Dendritic cell treated with granulocyte-macrophage colony-stimulating factor and Interleukin-4, amounts not matched to agents 40 ng/mL and 50 ng/mL, for 4 days (primary cell): ENCODE data around the gene AHRR.

Source experiments
- H3K27ac Mint-ChIP-seq: one replicate; pipeline ENCODE4 v1.8.0; 2022; ENCODE audit warnings: mild to moderate bottlenecking, mixed read lengths
- H3K27me3 Mint-ChIP-seq: one replicate; pipeline ENCODE4 v1.8.0; 2022; ENCODE audit warnings: mild to moderate bottlenecking, mixed read lengths
- H3K36me3 Mint-ChIP-seq: one replicate; pipeline ENCODE4 v1.8.0; 2022; ENCODE audit warnings: low read depth, mixed read lengths
- H3K4me1 Mint-ChIP-seq: one replicate; pipeline ENCODE4 v1.8.0; 2022; ENCODE audit warnings: low read depth, mixed read lengths
- H3K4me3 Mint-ChIP-seq: one replicate; pipeline ENCODE4 v1.8.0; 2022; ENCODE audit warnings: mild to moderate bottlenecking, moderate library complexity, mixed read lengths
- H3K9me3 Mint-ChIP-seq: one replicate; pipeline ENCODE4 v1.8.0; 2022; ENCODE audit warnings: mixed read lengths
- intact Hi-C: fragments of 100-400 bp; cut with micrococcal nuclease; formaldehyde crosslinking; loops from one replicate; pipeline ENCODE4 v1.15.0; 2022

The AHRR gene

GRCh38 chr5:318931-319601 is 2.4 kb upstream of the AHRR start:
- Mint-ChIP-seq H3K9me3 (no peaks in the 10 kb centered on the region), H3K27me3 (peaks cover 30% of the 10 kb centered on the region), H3K27ac (no peak overlapping the region), H3K4me1 (peaks cover 49% of the 10 kb centered on the region), H3K4me3 (no peak overlapping the region), H3K36me3 (peaks cover 43% of the 10 kb centered on the region)
- intact Hi-C loops: no loop called here

DNA sequence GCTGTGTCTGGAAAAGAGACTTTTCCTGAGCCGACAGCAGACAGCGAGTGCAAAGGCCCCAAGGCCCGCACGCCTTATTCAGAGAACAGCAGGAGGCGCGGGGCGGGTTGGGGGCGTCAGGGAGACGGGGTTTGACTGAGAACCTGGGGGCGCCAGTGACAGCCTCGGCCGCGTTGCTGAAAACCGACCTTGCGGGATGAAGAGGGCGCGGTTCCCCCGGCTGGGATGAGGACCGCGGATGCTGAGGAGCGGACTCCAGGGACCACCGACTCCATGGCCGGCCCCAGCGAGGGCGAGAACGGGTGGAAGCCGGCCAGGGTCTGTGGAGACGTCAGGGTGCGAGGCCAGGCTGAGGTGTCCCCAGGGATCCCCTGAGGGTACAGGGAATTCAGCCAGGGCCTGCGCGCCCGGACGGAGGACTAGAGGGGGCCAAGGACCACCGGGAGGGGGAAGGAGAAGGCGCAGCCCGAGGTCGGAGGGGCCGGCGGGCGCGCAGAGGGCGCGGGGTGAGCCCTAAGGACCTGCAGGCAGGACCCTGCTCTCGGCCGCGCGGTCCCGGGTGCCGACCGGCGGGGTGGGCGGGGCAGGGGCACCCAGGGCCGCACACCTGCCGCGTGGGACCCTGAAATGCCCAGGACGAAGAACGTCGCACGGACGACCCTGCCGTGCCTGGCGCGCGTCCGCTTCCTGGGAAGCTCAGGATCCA is 837 bp upstream of the AHRR start:
- Mint-ChIP-seq H3K27ac (peak overlapping the region; percentile 63), H3K27me3 (peaks cover 30% of the 10 kb centered on the region)

GRCh38 chr5:321726-322251 is 275 bp downstream of the AHRR start:
- H3K36me3 Mint-ChIP-seq: peaks cover 40% of the 10 kb centered on the region
- peak overlapping the region; percentile 79 for H3K4me3 Mint-ChIP-seq
- intact Hi-C loops: loop anchor here (2.0 to 5.0 kb wide), 2 partner anchors 21 to 221 kb away; no protein-coding TSS in a partner anchor
- peaks cover 70% of the 10 kb centered on the region for H3K4me1 Mint-ChIP-seq
- peak overlapping the region; percentile 63 for H3K27ac Mint-ChIP-seq
- no peaks in the 10 kb centered on the region for H3K9me3 Mint-ChIP-seq
- H3K27me3 Mint-ChIP-seq: peaks cover 32% of the 10 kb centered on the region

More for the DNA sequence above, 837 bp upstream of the AHRR start:
- Mint-ChIP-seq H3K36me3 (peaks cover 40% of the 10 kb centered on the region), H3K4me1 (peaks cover 62% of the 10 kb centered on the region), H3K4me3 (peak overlapping the region; percentile 74), H3K9me3 (no peaks in the 10 kb centered on the region)
- intact Hi-C loops: loop anchor here (5.0 kb wide), 1 partner anchor 222 kb away; no protein-coding TSS in a partner anchor

- peaks cover 32% of the 10 kb centered on the region for H3K27me3 Mint-ChIP-seq
- H3K27ac Mint-ChIP-seq: peak overlapping the region; percentile 26
- intact Hi-C loops: loop anchor here (2.0 to 5.0 kb wide), 2 partner anchors 20 to 220 kb away; no protein-coding TSS in a partner anchor
Observed at GRCh38 chr5:322281-322941, 897 bp downstream of the AHRR start.

GRCh38 chr5:322942-323879 is 1.7 kb downstream of the AHRR start:
- Mint-ChIP-seq H3K4me1 (peaks cover 75% of the 10 kb centered on the region), H3K9me3 (no peaks in the 10 kb centered on the region), H3K36me3 (peaks cover 40% of the 10 kb centered on the region), H3K27me3 (peaks cover 32% of the 10 kb centered on the region), H3K27ac (peak overlapping the region; percentile 26), H3K4me3 (peak overlapping the region; percentile 79)
- intact Hi-C loops: loop anchor here (2.0 to 5.0 kb wide), 2 partner anchors 20 to 219 kb away; no protein-coding TSS in a partner anchor

More at GRCh38 chr5:322281-322941, 897 bp downstream of the AHRR start:
- Mint-ChIP-seq H3K9me3 (no peaks in the 10 kb centered on the region), H3K36me3 (peaks cover 40% of the 10 kb centered on the region), H3K4me3 (peak overlapping the region; percentile 79), H3K4me1 (peaks cover 71% of the 10 kb centered on the region)

DNA sequence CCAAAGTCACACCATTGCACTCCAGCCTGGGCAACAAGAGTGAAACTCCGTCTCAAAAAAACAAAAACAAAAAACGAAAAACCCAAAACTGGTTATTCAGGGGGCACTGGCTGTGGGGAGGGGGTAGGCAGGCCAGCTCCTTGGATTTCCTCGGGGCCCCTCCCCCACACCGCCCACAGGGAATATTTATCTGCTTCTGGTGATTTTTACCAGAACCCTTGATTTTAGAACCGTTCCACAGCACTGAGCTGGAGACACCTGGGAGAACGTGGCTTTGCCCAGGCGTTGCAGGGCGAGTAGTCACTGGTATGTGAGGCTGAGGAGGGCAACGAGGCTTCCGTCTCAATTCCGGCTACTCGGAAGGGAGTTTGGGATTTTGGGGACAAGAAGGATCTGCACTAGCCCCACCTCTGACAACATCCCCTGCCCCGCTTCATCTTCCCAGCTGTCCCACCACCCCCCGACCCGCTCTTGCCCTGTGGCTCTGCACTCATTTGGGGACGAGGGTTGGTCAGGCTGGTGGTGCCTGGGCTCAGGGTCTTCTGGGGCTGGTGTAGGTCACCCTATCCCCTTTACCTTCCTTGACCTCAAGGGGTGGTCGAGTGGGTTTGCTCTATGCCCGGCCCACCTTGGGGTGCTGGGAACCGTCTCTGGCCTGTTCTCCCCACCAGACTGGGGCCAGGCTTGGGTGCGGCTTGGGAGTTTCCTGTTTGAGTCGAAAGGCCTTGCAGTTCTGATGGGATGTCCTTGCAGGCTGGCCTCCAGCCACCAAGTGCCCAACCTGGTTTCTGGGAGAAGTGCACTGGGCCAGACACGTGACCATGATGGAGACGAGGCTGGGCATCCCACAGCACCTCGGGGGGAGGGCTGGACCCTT is 3.5 kb downstream of the AHRR start:
- Mint-ChIP-seq H3K4me3 (no peak overlapping the region), H3K36me3 (peaks cover 49% of the 10 kb centered on the region), H3K9me3 (no peaks in the 10 kb centered on the region), H3K27ac (peak overlapping the region; percentile 60), H3K27me3 (peaks cover 17% of the 10 kb centered on the region), H3K4me1 (peaks cover 77% of the 10 kb centered on the region)
- intact Hi-C loops: loop anchor here (5.0 kb wide), 1 partner anchor 217 kb away; no protein-coding TSS in a partner anchor

DNA sequence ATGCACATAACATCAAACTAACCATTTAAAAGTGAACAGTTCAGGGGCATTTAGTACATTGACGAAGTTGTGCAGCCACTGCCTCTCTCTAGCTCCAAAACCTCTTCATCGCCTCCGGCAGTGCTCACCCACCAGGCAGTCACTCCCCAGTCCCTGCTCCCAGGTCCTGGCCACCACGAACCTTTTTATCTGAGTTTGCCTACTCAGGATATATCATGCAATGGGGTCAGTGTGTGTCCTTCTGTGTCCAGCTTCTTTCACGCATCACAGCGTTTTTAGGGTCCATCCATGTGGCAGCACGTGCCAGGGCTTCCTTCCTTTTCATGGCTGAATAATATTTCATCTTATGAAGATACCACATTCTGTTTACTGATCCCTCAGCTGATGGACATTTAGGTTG is 4.6 kb downstream of the AHRR start:
- Mint-ChIP-seq H3K9me3 (no peaks in the 10 kb centered on the region), H3K4me3 (no peak overlapping the region), H3K4me1 (peaks cover 79% of the 10 kb centered on the region), H3K27me3 (peaks cover 9% of the 10 kb centered on the region), H3K36me3 (peaks cover 56% of the 10 kb centered on the region), H3K27ac (no peak overlapping the region)
- intact Hi-C loops: no loop called here

GRCh38 chr5:329121-329735 is 7.7 kb downstream of the AHRR start:
- Mint-ChIP-seq H3K27ac (no peak overlapping the region), H3K36me3 (peaks cover 61% of the 10 kb centered on the region), H3K27me3 (peaks cover 5% of the 10 kb centered on the region), H3K9me3 (no peaks in the 10 kb centered on the region), H3K4me3 (no peak overlapping the region), H3K4me1 (peaks cover 79% of the 10 kb centered on the region)
- intact Hi-C loops: no loop called here

- Mint-ChIP-seq H3K36me3 (peaks cover 64% of the 10 kb centered on the region), H3K27me3 (peaks cover 5% of the 10 kb centered on the region), H3K9me3 (no peaks in the 10 kb centered on the region), H3K4me1 (peaks cover 82% of the 10 kb centered on the region), H3K4me3 (no peak overlapping the region), H3K27ac (no peak overlapping the region)
- intact Hi-C loops: no loop called here
Observed at GRCh38 chr5:329768-330167, 8.3 kb downstream of the AHRR start.

- no peaks in the 10 kb centered on the region for H3K9me3 Mint-ChIP-seq
- peaks cover 2% of the 10 kb centered on the region for H3K27me3 Mint-ChIP-seq
- no peak overlapping the region for H3K27ac Mint-ChIP-seq
- H3K4me3 Mint-ChIP-seq: no peak overlapping the region
- intact Hi-C loops: no loop called here
- H3K36me3 Mint-ChIP-seq: peaks cover 54% of the 10 kb centered on the region
- H3K4me1 Mint-ChIP-seq: peaks cover 83% of the 10 kb centered on the region
Observed at GRCh38 chr5:332843-333242, 11.3 kb downstream of the AHRR start.

DNA sequence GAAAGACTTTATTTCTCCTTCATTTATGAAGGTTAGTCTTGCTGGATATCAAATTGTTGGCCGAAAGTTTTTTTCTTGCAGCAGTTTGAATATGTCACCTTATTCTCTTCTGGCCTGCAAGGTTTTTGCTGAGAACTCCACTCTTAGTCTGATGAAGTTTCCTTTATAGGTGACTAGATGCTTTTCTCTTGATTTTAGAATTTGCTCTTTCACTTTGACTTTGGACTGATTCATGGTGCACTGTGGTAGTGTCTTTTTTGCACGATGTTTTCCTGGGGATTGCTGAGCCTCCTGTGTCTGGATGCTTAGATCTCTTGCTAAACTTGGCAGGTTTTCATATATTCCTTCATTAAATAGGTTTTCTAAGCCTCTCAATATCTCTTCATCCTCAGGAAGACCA is 12.4 kb downstream of the AHRR start:
- Mint-ChIP-seq H3K9me3 (no peaks in the 10 kb centered on the region), H3K27me3 (peaks cover 2% of the 10 kb centered on the region), H3K27ac (no peak overlapping the region), H3K4me1 (peaks cover 80% of the 10 kb centered on the region), H3K36me3 (peaks cover 49% of the 10 kb centered on the region), H3K4me3 (no peak overlapping the region)
- intact Hi-C loops: no loop called here
